Glutamatergic neuron (in vitro differentiated cells): Measurements from ENCODE around the gene SIGLEC5. TPM values are rescaled to one million over a fixed set of nuclear protein-coding genes. Genes with fewer than 3 reads are reported as not detected.
A peak's percentile ranks its signal among the peaks of the same experiment; 100 is the strongest.

Experiments used
- DNase-seq: peaks from one replicate; pipeline ENCODE4 v3.0.0; 2022
- H3K27ac Mint-ChIP-seq: one replicate; pipeline ENCODE4 v1.8.0; 2020; ENCODE audit warnings: mild to moderate bottlenecking, mixed read lengths, inconsistent platforms; ENCODE audit not compliant: unreplicated experiment
- H3K27me3 Mint-ChIP-seq: one replicate; pipeline ENCODE4 v1.8.0; 2020; ENCODE audit warnings: mild to moderate bottlenecking, moderate library complexity, mixed read lengths, inconsistent platforms; ENCODE audit not compliant: unreplicated experiment
- H3K36me3 Mint-ChIP-seq: one replicate; pipeline ENCODE4 v1.8.0; 2020; ENCODE audit warnings: mild to moderate bottlenecking, mixed read lengths, inconsistent platforms; ENCODE audit not compliant: unreplicated experiment
- H3K4me1 Mint-ChIP-seq: one replicate; pipeline ENCODE4 v1.8.0; 2020; ENCODE audit warnings: mild to moderate bottlenecking, low read depth, mixed read lengths, inconsistent platforms; ENCODE audit not compliant: unreplicated experiment
- H3K4me3 Mint-ChIP-seq: one replicate; pipeline ENCODE4 v1.8.0; 2020; ENCODE audit warnings: mild to moderate bottlenecking, mixed read lengths, inconsistent platforms; ENCODE audit not compliant: unreplicated experiment
- H3K9me3 Mint-ChIP-seq: one replicate; pipeline ENCODE4 v1.8.0; 2020; ENCODE audit warnings: mild to moderate bottlenecking, moderate library complexity, mixed read lengths, inconsistent platforms; ENCODE audit not compliant: unreplicated experiment
- total RNA-seq: library from RNA; stranded (reverse); fragmentation: NEBNext Ultra II Directional; extraction: Animal tissue kit (Norgen Biotek cat#: 25700); gene quantifications from one replicate; pipeline ENCODE4 v1.2.1, GENCODE V29; 2021; ENCODE audit not compliant: unreplicated experiment
- TF ChIP-seq, protein P1 (sequence below): fragments of 200-600 bp; sonication (generic); IDR thresholded peaks from one replicate; pipeline ENCODE4 v1.5.0; 2021; ENCODE audit not compliant: partially characterized antibody, unreplicated experiment

Gene SIGLEC5
- total RNA-seq, 1 donor from 2014 or later: not detected

GRCh38 chr19:51599084-51599483, 31.1 kb downstream of the SIGLEC5 start:
- peaks cover 20% of the 10 kb centered on the region for H3K27me3 Mint-ChIP-seq
- H3K4me3 Mint-ChIP-seq: no peak overlapping the region
- TF ChIP-seq, protein P1, sequence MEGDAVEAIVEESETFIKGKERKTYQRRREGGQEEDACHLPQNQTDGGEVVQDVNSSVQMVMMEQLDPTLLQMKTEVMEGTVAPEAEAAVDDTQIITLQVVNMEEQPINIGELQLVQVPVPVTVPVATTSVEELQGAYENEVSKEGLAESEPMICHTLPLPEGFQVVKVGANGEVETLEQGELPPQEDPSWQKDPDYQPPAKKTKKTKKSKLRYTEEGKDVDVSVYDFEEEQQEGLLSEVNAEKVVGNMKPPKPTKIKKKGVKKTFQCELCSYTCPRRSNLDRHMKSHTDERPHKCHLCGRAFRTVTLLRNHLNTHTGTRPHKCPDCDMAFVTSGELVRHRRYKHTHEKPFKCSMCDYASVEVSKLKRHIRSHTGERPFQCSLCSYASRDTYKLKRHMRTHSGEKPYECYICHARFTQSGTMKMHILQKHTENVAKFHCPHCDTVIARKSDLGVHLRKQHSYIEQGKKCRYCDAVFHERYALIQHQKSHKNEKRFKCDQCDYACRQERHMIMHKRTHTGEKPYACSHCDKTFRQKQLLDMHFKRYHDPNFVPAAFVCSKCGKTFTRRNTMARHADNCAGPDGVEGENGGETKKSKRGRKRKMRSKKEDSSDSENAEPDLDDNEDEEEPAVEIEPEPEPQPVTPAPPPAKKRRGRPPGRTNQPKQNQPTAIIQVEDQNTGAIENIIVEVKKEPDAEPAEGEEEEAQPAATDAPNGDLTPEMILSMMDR: no peak
- H3K27ac Mint-ChIP-seq: no peak overlapping the region
- no peaks in the 10 kb centered on the region for H3K4me1 Mint-ChIP-seq
- peaks cover 10% of the 10 kb centered on the region for H3K9me3 Mint-ChIP-seq
- H3K36me3 Mint-ChIP-seq: peaks cover 14% of the 10 kb centered on the region
- no peak for DNase-seq

- peaks cover 14% of the 10 kb centered on the region for H3K9me3 Mint-ChIP-seq
- DNase-seq: no peak
- H3K27me3 Mint-ChIP-seq: peaks cover 24% of the 10 kb centered on the region
- peaks cover 13% of the 10 kb centered on the region for H3K36me3 Mint-ChIP-seq
- TF ChIP-seq, protein P1: no peak
- no peaks in the 10 kb centered on the region for H3K4me1 Mint-ChIP-seq
- no peak overlapping the region for H3K4me3 Mint-ChIP-seq
- H3K27ac Mint-ChIP-seq: no peak overlapping the region
These were observed 31.9 kb downstream of the SIGLEC5 start for GRCh38 chr19:51598159-51598915.

DNA sequence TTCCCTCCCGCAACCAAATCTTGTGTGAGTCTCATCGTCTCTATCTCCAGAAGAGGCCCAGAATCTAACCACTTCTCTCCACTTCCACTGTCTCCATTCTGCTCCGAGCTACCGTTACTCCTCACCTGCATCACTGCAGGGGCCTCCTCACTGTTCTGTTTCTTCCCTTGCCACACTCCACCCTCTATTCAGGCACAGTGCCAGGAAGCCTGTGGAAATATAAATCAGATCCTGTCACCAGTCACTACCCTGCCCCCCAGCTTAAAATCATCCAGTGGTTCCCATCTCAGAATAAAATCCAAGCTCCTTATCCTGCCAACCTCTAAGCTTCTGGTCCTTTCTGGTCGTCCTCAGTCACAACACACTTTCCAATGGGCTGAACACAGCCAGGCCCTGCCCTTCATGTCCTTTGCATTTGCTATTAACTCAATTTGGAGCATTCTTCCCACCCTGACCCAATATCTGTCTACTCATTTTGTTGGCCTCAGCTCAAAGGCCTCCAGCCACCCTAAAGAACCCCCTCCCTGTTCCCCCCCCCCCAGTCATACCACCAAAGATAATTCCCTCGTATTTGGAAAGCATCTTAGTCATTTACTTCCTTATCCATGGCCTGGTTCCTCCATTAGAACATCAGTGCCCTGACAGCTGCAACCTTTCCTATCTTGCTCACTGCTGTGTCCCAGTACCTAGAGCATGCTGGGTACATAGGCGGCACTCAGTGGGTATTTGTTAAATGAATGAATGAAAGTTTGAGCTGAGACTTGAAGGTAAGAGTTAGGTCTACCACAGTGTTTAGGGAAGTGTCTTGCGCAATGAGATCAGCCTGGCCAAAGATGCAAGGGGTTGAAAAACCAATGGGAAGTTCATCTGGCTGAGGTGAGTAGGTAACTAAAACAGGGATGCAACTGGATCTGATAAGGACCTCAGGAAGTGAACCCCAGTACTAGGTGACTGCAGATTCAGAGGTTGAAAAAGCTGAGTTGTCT, 34.7 kb downstream of the SIGLEC5 start:
- DNase-seq: no peak
- Mint-ChIP-seq H3K36me3 (peaks cover 8% of the 10 kb centered on the region), H3K4me3 (peak overlapping the region; percentile 100), H3K27me3 (peaks cover 12% of the 10 kb centered on the region), H3K4me1 (no peaks in the 10 kb centered on the region), H3K27ac (peak overlapping the region; percentile 2), H3K9me3 (peaks cover 12% of the 10 kb centered on the region)
- TF ChIP-seq, protein P1: no peak

DNA sequence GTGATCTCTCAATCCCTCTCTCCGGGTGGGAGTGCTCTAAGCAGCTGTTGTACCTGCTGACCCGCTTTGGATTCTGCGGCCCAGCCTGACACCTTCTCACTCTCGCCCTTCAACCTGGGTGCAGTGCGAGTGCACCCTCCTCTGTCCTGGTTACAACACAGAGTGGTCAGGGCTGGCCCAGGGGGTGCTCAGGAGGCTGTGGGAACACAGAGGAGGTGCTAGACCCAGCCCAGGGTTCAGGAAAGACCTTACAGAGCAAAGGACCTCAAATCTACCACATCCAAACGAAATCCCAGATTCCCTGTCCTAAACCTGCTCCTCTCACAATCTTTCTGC, 35.5 kb downstream of the SIGLEC5 start:
- no peak for DNase-seq
- TF ChIP-seq, protein P1: no peak
- peaks cover 8% of the 10 kb centered on the region for H3K36me3 Mint-ChIP-seq
- peak overlapping the region; percentile 100 for H3K4me3 Mint-ChIP-seq
- peaks cover 12% of the 10 kb centered on the region for H3K9me3 Mint-ChIP-seq
- no peaks in the 10 kb centered on the region for H3K4me1 Mint-ChIP-seq
- peak overlapping the region; percentile 100 for H3K27ac Mint-ChIP-seq
- peaks cover 12% of the 10 kb centered on the region for H3K27me3 Mint-ChIP-seq
